Endothelial cell of umbilical vein (primary cell): Measurements from ENCODE around the gene DRC1. TPM values are rescaled to one million over a fixed set of nuclear protein-coding genes. Genes with fewer than 3 reads are reported as not detected.

Source experiments
- BruUV-seq: library from RNA; stranded (reverse); fragments of 400-500 nt; replicated peaks from 2 replicates; lab custom pipeline; 2021; lab: Mats Ljungman, UMichigan
- CTCF ChIA-PET: fragments of 300-600, 350-600 bp; sonication (Branson Sonifier 250); formaldehyde crosslinking; loops from one replicate; lab custom pipeline; 2021; ENCODE audit warnings: antibody characterized with exemption, inconsistent platforms; lab: Charles Lee
- POLR2A ChIA-PET: fragments of 300-600, 350-600 bp; sonication (Branson Sonifier 250); formaldehyde crosslinking; loops from one replicate; lab custom pipeline; 2021; ENCODE audit warnings: antibody characterized with exemption, inconsistent platforms; lab: Charles Lee
- DNase-seq: peaks from one replicate; pipeline ENCODE4 v3.0.0-alpha.2; 2011; ENCODE audit warnings: low read depth, low spot score
- FAIRE-seq: peaks from 2 replicates; lab custom pipeline; 2011; peaks lifted over from hg19 to GRCh38; lab: Jason Lieb, UNC
- H2AFZ ChIP-seq: 2 replicates; pipeline ENCODE4 v1.6.0; 2012; ENCODE audit warnings: low read depth, low read length, control low read depth, inconsistent platforms
- H3K27ac ChIP-seq: 2 replicates; pipeline ENCODE4 v1.5.1; 2011; ENCODE audit warnings: low read depth, mild to moderate bottlenecking, control low read depth, low read length, moderate library complexity; ENCODE audit not compliant: insufficient read depth
- H3K27me3 ChIP-seq, 2 experiments: 2 replicates each; pipeline versions ENCODE4 v1.6.0 to v1.6.1; 2011; ENCODE audit warnings: low read length in 2 of 2, mixed read lengths in 1 of 2; ENCODE audit not compliant: control insufficient read depth in 2 of 2, insufficient read depth in 2 of 2
- H3K36me3 ChIP-seq, 2 experiments: 2 replicates in 1 of 2; 3 replicates in 1 of 2; pipeline ENCODE4 v1.5.1; 2011; ENCODE audit warnings: low read length in 2 of 2, mild to moderate bottlenecking in 1 of 2, moderate library complexity in 1 of 2; ENCODE audit not compliant: control insufficient read depth in 2 of 2, insufficient read depth in 2 of 2; ENCODE audit errors: extremely low read depth in 1 of 2
- H3K4me1 ChIP-seq: 3 replicates; pipeline ENCODE4 v1.5.1; 2011; ENCODE audit warnings: mild to moderate bottlenecking, low read length; ENCODE audit not compliant: control insufficient read depth, insufficient read depth; ENCODE audit errors: extremely low read depth
- H3K4me2 ChIP-seq: 2 replicates; pipeline ENCODE4 v1.6.1; 2011; ENCODE audit warnings: low read length, control low read depth, mixed read lengths; ENCODE audit not compliant: insufficient read depth
- H3K4me3 ChIP-seq, 3 experiments: fragments of 200-600 bp in 1 of 3; sonication (generic), shearing (Covaris generic) in 1 of 3; replicated peaks in 1 of 3; 2 replicates each; pipeline ENCODE4 v1.5.1; 2011 to 2016; ENCODE audit warnings: control low read depth in 3 of 3, low read length in 3 of 3, mild to moderate bottlenecking in 2 of 3, inconsistent platforms in 1 of 3, low read depth in 1 of 3, moderate library complexity in 1 of 3; ENCODE audit not compliant: insufficient read depth in 1 of 3
- H3K79me2 ChIP-seq: 2 replicates; pipeline ENCODE4 v1.6.0; 2012; ENCODE audit warnings: low read length, inconsistent platforms; ENCODE audit not compliant: control insufficient read depth, insufficient read depth
- H3K9ac ChIP-seq: replicated peaks from 2 replicates; pipeline ENCODE3; 2011; ENCODE audit warnings: low read length, control low read depth; ENCODE audit not compliant: insufficient read depth; ENCODE audit errors: extremely low read depth
- H3K9me1 ChIP-seq: replicated peaks from 3 replicates; pipeline ENCODE4 v1.6.0; 2011; ENCODE audit warnings: mild to moderate bottlenecking, low read length; ENCODE audit not compliant: control insufficient read depth, insufficient read depth; ENCODE audit errors: extremely low read depth
- H3K9me3 ChIP-seq: replicated peaks from 2 replicates; pipeline ENCODE4 v1.5.1; 2012; ENCODE audit warnings: low read length, inconsistent platforms; ENCODE audit not compliant: control insufficient read depth, insufficient read depth
- H4K20me1 ChIP-seq: replicated peaks from 2 replicates; pipeline ENCODE3; 2011; ENCODE audit warnings: mild to moderate bottlenecking, low read length; ENCODE audit not compliant: control insufficient read depth, insufficient read depth; ENCODE audit errors: extremely low read depth
- CTCF ChIP-seq, 2 donors: IDR thresholded peaks; 1 replicate in 1 of 2; 2 replicates in 1 of 2; pipeline ENCODE4 v1.5.1; 2011; ENCODE audit warnings: low read length in 2 of 2, mild to moderate bottlenecking in 2 of 2, moderate library complexity in 2 of 2, control low read depth in 1 of 2, inconsistent platforms in 1 of 2, low read depth in 1 of 2; ENCODE audit not compliant: insufficient read depth in 1 of 2; ENCODE audit errors: extremely low read depth in 1 of 2
- EZH2 ChIP-seq: IDR thresholded peaks from 2 replicates; pipeline ENCODE4 v1.6.1; 2012; ENCODE audit warnings: borderline replicate concordance, low read depth, mild to moderate bottlenecking, moderate library complexity, low read length, inconsistent platforms; ENCODE audit not compliant: severe bottlenecking
- FOS ChIP-seq: IDR thresholded peaks from 2 replicates; pipeline ENCODE4 v1.6.1; 2011; ENCODE audit warnings: mild to moderate bottlenecking, low read length, moderate library complexity, borderline replicate concordance; ENCODE audit not compliant: insufficient read depth
- JUN ChIP-seq: IDR thresholded peaks from 2 replicates; pipeline ENCODE4 v1.6.1; 2011; ENCODE audit warnings: borderline replicate concordance, low read depth; ENCODE audit not compliant: insufficient read length, insufficient read depth
- POLR2A ChIP-seq: IDR thresholded peaks from 2 replicates; pipeline ENCODE4 v1.6.1; 2012; ENCODE audit warnings: low read depth, mild to moderate bottlenecking, control low read depth, low read length
- dilution Hi-C: fragments of 300-500 bp; cut with MboI; formaldehyde crosslinking; loops from one replicate; pipeline ENCODE4 v1.15.0; 2019; ENCODE audit warnings: low sequenced_read_pairs; ENCODE audit not compliant: extremely low pct_ligation_motif_present
- intact Hi-C: fragments of 100-400 bp; cut with micrococcal nuclease; formaldehyde crosslinking; loops from one replicate; pipeline ENCODE4 v1.10.0; 2022
- polyA plus RNA-seq, 4 experiments: library from polyadenylated mRNA; depleted of rRNA in 3 of 4; stranded (reverse) in 3 of 4; unstranded in 1 of 4; fragments of >200 nt; gene quantifications; 2 replicates each; pipeline versions ENCODE4 v1.2.1 to v1.2.3, GENCODE V29; 2011 to 2012; ENCODE audit warnings: missing spikeins in 1 of 4
- total RNA-seq: library from RNA; stranded (reverse); gene quantifications from 2 replicates; pipeline ENCODE4 v1.2.3, GENCODE V29; 2021

Gene DRC1
- total and polyA plus RNA-seq, 2 donors (not counting 3 experiments of a cell fraction or from before 2014, with no cell fraction given): 0.44 TPM; not detected in 1

DNA sequence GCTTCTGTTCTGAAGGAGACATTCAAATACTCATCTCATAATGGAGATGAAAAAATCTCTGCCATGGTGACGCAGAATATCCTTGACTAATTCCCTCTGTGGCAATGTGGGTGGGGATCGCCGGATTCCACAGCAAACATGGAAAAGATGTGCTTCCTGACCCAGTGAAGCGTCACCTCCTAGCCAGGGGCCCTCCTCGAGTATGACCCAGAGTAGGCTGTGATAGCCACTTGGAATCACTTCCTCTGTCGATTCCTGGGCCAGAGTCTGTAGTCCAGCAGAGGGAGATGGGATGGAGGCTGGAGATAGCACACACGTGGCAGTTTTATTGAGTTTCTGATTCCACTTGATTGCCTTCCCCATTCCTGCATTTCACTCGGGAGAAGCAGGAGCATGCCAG is 36.8 kb downstream of the DRC1 start:
- no peak overlapping the region for H3K9ac ChIP-seq
- H3K4me2 ChIP-seq: no peak overlapping the region
- DNase-seq: no peak
- ChIA-PET CTCF (interaction anchor here (2.6 kb wide), 1 partner anchor 11 kb away, joined by 6 read pairs; no protein-coding TSS in a partner anchor), POLR2A (no interaction called here)
- no peak for TF ChIP-seq POLR2A
- TF ChIP-seq EZH2: no peak
- TF ChIP-seq CTCF (IDR thresholded peaks at IDR 0.05; ENCODE audit: extremely low read depth in 1 of 2, insufficient read depth in 1 of 2, low read depth in 1 of 2, low read length in 2 of 2): no peak
- TF ChIP-seq FOS: no peak
- no peak for FAIRE-seq
- H3K27me3 ChIP-seq: peaks cover 0 to 11% of the 10 kb centered on the region in 2 experiments
- H3K36me3 ChIP-seq: no peaks in the 10 kb centered on the region
- H4K20me1 ChIP-seq: no peaks in the 10 kb centered on the region
- intact Hi-C loops: no loop called here
- H3K4me3 ChIP-seq: no peak overlapping the region
- no peaks in the 10 kb centered on the region for H3K9me1 ChIP-seq
- no peak overlapping the region for H2AFZ ChIP-seq
- H3K9me3 ChIP-seq: no peaks in the 10 kb centered on the region
- BruUV-seq: no TSS peak
- H3K79me2 ChIP-seq: no peaks in the 10 kb centered on the region
- no peak overlapping the region for H3K27ac ChIP-seq
- H3K4me1 ChIP-seq: no peaks in the 10 kb centered on the region
- dilution Hi-C loops: no loop called here

- no peaks in the 10 kb centered on the region for H4K20me1 ChIP-seq
- H3K79me2 ChIP-seq: no peaks in the 10 kb centered on the region
- H3K27me3 ChIP-seq: peaks cover 0 to 11% of the 10 kb centered on the region in 2 experiments
- intact Hi-C loops (no loop called here), dilution Hi-C loops (no loop called here)
- H3K4me2 ChIP-seq: no peak overlapping the region
- no peaks in the 10 kb centered on the region for H3K9me1 ChIP-seq
- BruUV-seq: no TSS peak
- H3K4me3 ChIP-seq: no peak overlapping the region
- no peak overlapping the region for H3K9ac ChIP-seq
- FAIRE-seq (peak; percentile 21), DNase-seq (no peak)
- H3K9me3 ChIP-seq: no peaks in the 10 kb centered on the region
- H3K36me3 ChIP-seq: no peaks in the 10 kb centered on the region
- ChIA-PET POLR2A (no interaction called here), CTCF (interaction anchor here (1.2 kb wide), 1 partner anchor 20 kb away, joined by 3 read pairs; no protein-coding TSS in a partner anchor)
- no peak overlapping the region for H3K27ac ChIP-seq
- H3K4me1 ChIP-seq: no peaks in the 10 kb centered on the region
- H2AFZ ChIP-seq: no peak overlapping the region
- TF ChIP-seq JUN: no peak
Observed at GRCh38 chr2:26438926-26439325, 37.2 kb downstream of the DRC1 start.
